K562 (cell line): ENCODE data around the gene HYAL3. TPM values are rescaled to one million over a fixed set of nuclear protein-coding genes. Genes with fewer than 3 reads are reported as not detected.

Experiments
- ATAC-seq: fragments of 200-7000 bp; cut with Tn5 transposase; 3 replicates; pipeline ENCODE4 v1.9.1; 2020; ENCODE audit warnings: moderate library complexity
- BruUV-seq: library from RNA; stranded (reverse); fragments of 400-500 nt; replicated peaks from 2 replicates; lab custom pipeline; 2021; lab: Mats Ljungman, UMichigan
- CTCF ChIA-PET: fragments of 300-600 bp; formaldehyde crosslinking; extraction: SDS; loops from one replicate; lab custom pipeline; 2021; ENCODE audit warnings: low intra/inter-chr PET ratio; lab: Yijun Ruan, JAX
- POLR2A ChIA-PET: fragments of 300-600, 350-650 bp; sonication (Branson Sonifier 250); formaldehyde crosslinking; extraction: SDS; loops from one replicate; lab custom pipeline; 2021; ENCODE audit warnings: antibody characterized with exemption, inconsistent platforms; lab: Yijun Ruan, JAX
- DNase-seq, 4 experiments: peaks; one replicate each; pipeline versions ENCODE4 v3.0.0 to v3.0.0-alpha.2; 2011 to 2018; ENCODE audit warnings: low spot score in 3 of 4, mixed read lengths in 3 of 4; ENCODE audit errors: extremely low read depth in 1 of 4
- FAIRE-seq: peaks from 2 replicates; lab custom pipeline; 2011; peaks lifted over from hg19 to GRCh38; lab: Jason Lieb, UNC
- H2AFZ ChIP-seq: 2 replicates; pipeline ENCODE4 v1.6.0; 2011; ENCODE audit warnings: low read depth, low read length, control low read depth, inconsistent platforms
- H3K27ac ChIP-seq: fragments of 200-600 bp; 3 replicates; pipeline ENCODE4 v1.8.0; 2011; ENCODE audit warnings: low read depth, mild to moderate bottlenecking, control low read depth, inconsistent platforms, low read length, moderate library complexity, mixed read lengths; ENCODE audit errors: extremely low read depth
- H3K27me3 ChIP-seq, 2 experiments: fragments of 300-600 bp in 1 of 2; 2 replicates in 1 of 2; 3 replicates in 1 of 2; pipeline versions ENCODE4 v1.6.0 to v1.8.0; 2011; ENCODE audit warnings: inconsistent platforms in 2 of 2, low read length in 2 of 2, mild to moderate bottlenecking in 1 of 2, mixed read lengths in 1 of 2, moderate library complexity in 1 of 2; ENCODE audit not compliant: control insufficient read depth in 2 of 2, insufficient read depth in 2 of 2
- H3K36me3 ChIP-seq: fragments of 300-600 bp; 3 replicates; pipeline ENCODE4 v1.8.0; 2011; ENCODE audit warnings: mild to moderate bottlenecking, low read length, inconsistent platforms; ENCODE audit not compliant: control insufficient read depth, insufficient read depth
- H3K4me1 ChIP-seq, 2 experiments: fragments of 200-600 bp in 1 of 2; replicated peaks in 1 of 2; 2 replicates in 1 of 2; 3 replicates in 1 of 2; pipeline versions ENCODE4 v1.5.1 to v1.8.0; 2011; ENCODE audit warnings: inconsistent platforms in 2 of 2, low read length in 2 of 2, mild to moderate bottlenecking in 1 of 2, mixed read lengths in 1 of 2, moderate library complexity in 1 of 2; ENCODE audit not compliant: control insufficient read depth in 2 of 2, insufficient read depth in 2 of 2
- H3K4me2 ChIP-seq: 2 replicates; pipeline ENCODE4 v1.6.1; 2011; ENCODE audit warnings: low read length, control low read depth, inconsistent platforms, mixed read lengths; ENCODE audit not compliant: insufficient read depth
- H3K4me3 ChIP-seq: fragments of 200-600 bp; sonication (generic), shearing (Covaris generic); 2 replicates; pipeline ENCODE4 v1.5.1; 2016; ENCODE audit warnings: control low read depth, inconsistent platforms
- H3K79me2 ChIP-seq: fragments of 200-600 bp; 3 replicates; pipeline ENCODE4 v1.8.0; 2011; ENCODE audit warnings: low read length, inconsistent platforms; ENCODE audit not compliant: control insufficient read depth, insufficient read depth
- H3K9ac ChIP-seq, 2 experiments: 2 replicates each; pipeline versions ENCODE4 v1.6.0 to v1.6.1; 2011; ENCODE audit warnings: low read depth in 2 of 2, low read length in 2 of 2, control low read depth in 1 of 2, inconsistent platforms in 1 of 2, mild to moderate bottlenecking in 1 of 2, mixed read lengths in 1 of 2; ENCODE audit not compliant: insufficient read depth in 1 of 2
- H3K9me1 ChIP-seq: one replicate; pipeline ENCODE4 v1.6.0; 2011; ENCODE audit warnings: inconsistent platforms, mild to moderate bottlenecking, low read length, moderate library complexity; ENCODE audit not compliant: control insufficient read depth, insufficient read depth
- H3K9me3 ChIP-seq: replicated peaks from 2 replicates; pipeline ENCODE4 v1.5.1; 2011; ENCODE audit warnings: low read depth, low read length, inconsistent platforms; ENCODE audit not compliant: control insufficient read depth, insufficient read depth
- H4K20me1 ChIP-seq: replicated peaks from 2 replicates; pipeline ENCODE4 v1.6.1; 2011; ENCODE audit warnings: low read length, inconsistent platforms, mixed read lengths; ENCODE audit not compliant: control insufficient read depth, insufficient read depth
- CREM ChIP-seq: IDR thresholded peaks from 2 replicates; pipeline ENCODE4 v1.6.1; 2014; ENCODE audit warnings: antibody characterized with exemption, low read depth
- ILK ChIP-seq: fragments of 450-650 bp; IDR thresholded peaks from 2 replicates; pipeline ENCODE4 v1.6.1; 2016; ENCODE audit warnings: missing genetic modification characterization, low read depth, mild to moderate bottlenecking, missing compliant biosample characterization, moderate library complexity, borderline replicate concordance
- MEIS2 ChIP-seq: fragments of 450-650 bp; IDR thresholded peaks from 2 replicates; pipeline ENCODE4 v1.6.1; 2014; ENCODE audit warnings: mild to moderate bottlenecking; ENCODE audit not compliant: partially characterized antibody
- POLR3G ChIP-seq: IDR thresholded peaks from 2 replicates; pipeline ENCODE4 v1.6.1; 2011; ENCODE audit not compliant: insufficient read length, insufficient replicate concordance; ENCODE audit errors: extremely low read depth
- RB1 ChIP-seq: fragments of 450-650 bp; IDR thresholded peaks from 2 replicates; pipeline ENCODE4 v1.6.1; 2017; ENCODE audit warnings: low read depth, mild to moderate bottlenecking
- WHSC1 ChIP-seq: IDR thresholded peaks from one replicate; pipeline ENCODE4 v1.6.1; 2012; ENCODE audit warnings: low read length, control low read depth, inconsistent platforms
- ZNF436 ChIP-seq: fragments of 250-450, 450-650 bp; sonication (Bioruptor Pico); formaldehyde crosslinking; IDR thresholded peaks from 2 replicates; pipeline ENCODE4 v1.7.0; 2020; ENCODE audit warnings: mild to moderate bottlenecking
- ZNF707 ChIP-seq: fragments of 250-450 bp; sonication (Bioruptor Pico); conservative IDR thresholded peaks from 2 replicates; pipeline ENCODE4 v1.8.0; 2022; ENCODE audit warnings: inconsistent platforms, mild to moderate bottlenecking, moderate library complexity
- WGBS: fragments of 100-300 bp; shearing (Covaris generic); methylation state at CpG from one replicate; pipeline ENCODE4 v1.1.6; 2016; ENCODE audit warnings: low coverage, mixed read lengths; ENCODE audit not compliant: insufficient coverage; ENCODE audit errors: missing lambda C conversion rate; 5-methylcytosine and 5-hydroxymethylcytosine counted together
- in situ Hi-C: fragments of 300-500 bp; cut with MboI; formaldehyde crosslinking; loops from 4 replicates; pipeline ENCODE4 v1.15.0; 2018; ENCODE audit warnings: inconsistent platforms, mixed read lengths
- intact Hi-C: fragments of 100-400 bp; cut with micrococcal nuclease; formaldehyde crosslinking; loops from 2 replicates; pipeline ENCODE4 v1.14.2; 2022
- polyA plus RNA-seq, 8 experiments: library from polyadenylated mRNA; depleted of rRNA in 4 of 8; stranded (reverse) in 5 of 8; unstranded in 3 of 8; fragments of >200 nt; fragmentation: Nextera tagmentation in 2 of 8; fragmentation: Illumina TruSeq in 1 of 8; extraction: Ambion mirVana in 2 of 8; extraction: Trizol in 1 of 8; gene quantifications; 2 replicates each; pipeline versions ENCODE4 v1.2.1 to v1.2.3, GENCODE V29; 2011 to 2014; ENCODE audit warnings: inconsistent platforms in 1 of 8, missing spikeins in 1 of 8
- total RNA-seq, 7 experiments: library from RNA; depleted of rRNA in 6 of 7; stranded (reverse); fragments of >200 nt in 6 of 7; fragmentation: Illumina TruSeq in 2 of 7; extraction: Trizol in 2 of 7; gene quantifications; 2 replicates each; pipeline versions ENCODE4 v1.2.1 to v1.2.3, GENCODE V29; 2011 to 2021; ENCODE audit warnings: low replicate concordance in 1 of 7
- TF ChIP-seq, protein P1 (sequence below): IDR thresholded peaks from 2 replicates; pipeline ENCODE4 v1.6.1; 2016; ENCODE audit warnings: missing genetic modification characterization, missing compliant biosample characterization
- TF ChIP-seq, protein P2 (sequence below): fragments of 450-650 bp; IDR thresholded peaks from 2 replicates; pipeline ENCODE4 v1.6.1; 2016; ENCODE audit warnings: borderline replicate concordance
- TF ChIP-seq, protein P3 (sequence below): sonication (generic); formaldehyde crosslinking; IDR thresholded peaks from 2 replicates; pipeline ENCODE4 v1.9.0; 2022; ENCODE audit warnings: mild to moderate bottlenecking, missing genetic modification reagents

The HYAL3 gene
- total and polyA plus RNA-seq, 9 of the 15 experiments (the other 6 are each of a cell fraction or from before 2014, with no cell fraction given): 0.38 to 9.1 (median 6.8) TPM

DNA sequence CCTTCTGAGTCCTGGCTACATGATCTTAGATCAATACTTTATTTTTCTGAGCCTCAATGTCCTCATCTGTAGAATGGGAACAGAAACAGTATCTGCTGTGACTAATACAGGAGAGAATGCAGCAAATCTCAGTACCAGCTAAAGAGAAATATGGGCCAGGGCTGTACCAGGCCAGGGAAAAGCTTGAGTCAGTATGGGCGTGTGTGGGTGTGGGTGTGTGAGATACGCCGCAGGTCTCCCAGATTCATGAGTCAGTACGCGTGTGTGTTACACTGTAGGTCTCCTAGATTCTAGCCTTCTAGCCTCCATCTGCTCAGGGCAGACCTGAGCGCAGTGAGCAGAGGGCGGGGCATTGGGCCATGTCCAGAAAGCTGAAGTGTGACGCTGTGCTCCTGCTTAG, 48.0 kb downstream of the HYAL3 start (continued):
- TF ChIP-seq, protein P1, sequence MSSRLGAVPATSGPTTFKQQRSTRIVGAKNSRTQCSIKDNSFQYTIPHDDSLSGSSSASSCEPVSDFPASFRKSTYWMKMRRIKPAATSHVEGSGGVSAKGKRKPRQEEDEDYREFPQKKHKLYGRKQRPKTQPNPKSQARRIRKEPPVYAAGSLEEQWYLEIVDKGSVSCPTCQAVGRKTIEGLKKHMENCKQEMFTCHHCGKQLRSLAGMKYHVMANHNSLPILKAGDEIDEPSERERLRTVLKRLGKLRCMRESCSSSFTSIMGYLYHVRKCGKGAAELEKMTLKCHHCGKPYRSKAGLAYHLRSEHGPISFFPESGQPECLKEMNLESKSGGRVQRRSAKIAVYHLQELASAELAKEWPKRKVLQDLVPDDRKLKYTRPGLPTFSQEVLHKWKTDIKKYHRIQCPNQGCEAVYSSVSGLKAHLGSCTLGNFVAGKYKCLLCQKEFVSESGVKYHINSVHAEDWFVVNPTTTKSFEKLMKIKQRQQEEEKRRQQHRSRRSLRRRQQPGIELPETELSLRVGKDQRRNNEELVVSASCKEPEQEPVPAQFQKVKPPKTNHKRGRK (tag): no peak
- TF ChIP-seq POLR3G: no peak
- no peak for TF ChIP-seq RB1
- TF ChIP-seq, protein P2, sequence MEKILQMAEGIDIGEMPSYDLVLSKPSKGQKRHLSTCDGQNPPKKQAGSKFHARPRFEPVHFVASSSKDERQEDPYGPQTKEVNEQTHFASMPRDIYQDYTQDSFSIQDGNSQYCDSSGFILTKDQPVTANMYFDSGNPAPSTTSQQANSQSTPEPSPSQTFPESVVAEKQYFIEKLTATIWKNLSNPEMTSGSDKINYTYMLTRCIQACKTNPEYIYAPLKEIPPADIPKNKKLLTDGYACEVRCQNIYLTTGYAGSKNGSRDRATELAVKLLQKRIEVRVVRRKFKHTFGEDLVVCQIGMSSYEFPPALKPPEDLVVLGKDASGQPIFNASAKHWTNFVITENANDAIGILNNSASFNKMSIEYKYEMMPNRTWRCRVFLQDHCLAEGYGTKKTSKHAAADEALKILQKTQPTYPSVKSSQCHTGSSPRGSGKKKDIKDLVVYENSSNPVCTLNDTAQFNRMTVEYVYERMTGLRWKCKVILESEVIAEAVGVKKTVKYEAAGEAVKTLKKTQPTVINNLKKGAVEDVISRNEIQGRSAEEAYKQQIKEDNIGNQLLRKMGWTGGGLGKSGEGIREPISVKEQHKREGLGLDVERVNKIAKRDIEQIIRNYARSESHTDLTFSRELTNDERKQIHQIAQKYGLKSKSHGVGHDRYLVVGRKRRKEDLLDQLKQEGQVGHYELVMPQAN: no peak

DNA sequence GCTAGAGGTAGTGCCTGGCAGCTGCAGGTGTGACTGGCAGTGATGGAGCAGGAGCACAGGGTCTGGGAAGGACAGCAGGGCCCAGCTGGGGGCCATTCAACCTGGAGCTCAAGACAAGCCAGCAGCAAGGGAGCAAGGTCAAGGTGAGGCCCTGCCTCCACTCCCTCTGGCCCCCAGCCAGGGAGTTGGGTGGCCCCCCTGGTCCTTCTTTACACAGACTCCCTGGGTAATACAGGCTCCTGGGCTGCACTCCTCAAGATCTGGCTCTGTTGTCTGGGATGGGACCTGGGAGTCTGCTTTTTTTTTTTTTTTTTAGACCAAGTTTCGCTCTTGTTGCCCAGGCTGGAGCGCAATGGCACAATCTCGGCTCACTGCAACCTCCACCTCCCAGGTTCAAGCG, 48.7 kb downstream of the HYAL3 start:
- no TSS peak for BruUV-seq
- no peaks in the 10 kb centered on the region for H4K20me1 ChIP-seq
- H3K9me3 ChIP-seq: no peaks in the 10 kb centered on the region
- H3K4me1 ChIP-seq: peaks cover 17 to 31% of the 10 kb centered on the region in 2 experiments
- H3K27me3 ChIP-seq: no peaks in the 10 kb centered on the region
- H3K27ac ChIP-seq: no peak overlapping the region
- no peak overlapping the region for H3K4me3 ChIP-seq
- ChIA-PET POLR2A (interaction anchor here (0.6 to 1.3 kb wide), 3 partner anchors 9 to 15 kb away, joined by 3 to 4 read pairs (median 4); partner anchors contain the start of gene GNAI2), CTCF (no interaction called here)
- H3K36me3 ChIP-seq: peaks cover 9% of the 10 kb centered on the region; the same call in 1 of the 3 replicates
- DNase-seq (no peak), ATAC-seq (no peak), FAIRE-seq (no peak)
- H3K9me1 ChIP-seq: no peaks in the 10 kb centered on the region
- peak overlapping the region in 1 of 2 experiments; percentile 55; a peak in 1 of 4 replicates for H3K9ac ChIP-seq
- H2AFZ ChIP-seq: no peak overlapping the region
- intact Hi-C loops: no loop called here
- TF ChIP-seq CREM (no peak), ZNF436 (CRISPR knock-in tag) (no peak), ILK (tag) (no peak), MEIS2 (no peak), WHSC1 (no peak), ZNF707 (CRISPR knock-in tag) (no peak)
- TF ChIP-seq, protein P3, sequence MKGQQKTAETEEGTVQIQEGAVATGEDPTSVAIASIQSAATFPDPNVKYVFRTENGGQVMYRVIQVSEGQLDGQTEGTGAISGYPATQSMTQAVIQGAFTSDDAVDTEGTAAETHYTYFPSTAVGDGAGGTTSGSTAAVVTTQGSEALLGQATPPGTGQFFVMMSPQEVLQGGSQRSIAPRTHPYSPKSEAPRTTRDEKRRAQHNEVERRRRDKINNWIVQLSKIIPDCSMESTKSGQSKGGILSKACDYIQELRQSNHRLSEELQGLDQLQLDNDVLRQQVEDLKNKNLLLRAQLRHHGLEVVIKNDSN (CRISPR knock-in tag): no peak
- peaks cover 19% of the 10 kb centered on the region for H3K79me2 ChIP-seq
- H3K4me2 ChIP-seq: no peak overlapping the region
- in situ Hi-C loops: no loop called here
- no CpG with 5 or more reads among the region's 4 CpGs for WGBS
